Gastrocnemius medialis (tissue), 4 donors: ENCODE data around the gene STK38L. TPM values are rescaled to one million over a fixed set of nuclear protein-coding genes. Genes with fewer than 3 reads are reported as not detected.

Source experiments
- ATAC-seq, 2 donors: fragments of 150-250 bp; one replicate each; pipeline ENCODE4 v1.9.1; 2016
- DNase-seq, 2 donors: peaks; one replicate each; pipeline ENCODE4 v3.0.0-alpha.2; 2019
- H3K27ac ChIP-seq, 4 donors: fragments of 200-600 bp; sonication (generic); 1 replicate in 1 of 4; 2 replicates in 3 of 4; pipeline ENCODE4 v1.5.1; 2016 to 2018; ENCODE audit warnings: mild to moderate bottlenecking in 2 of 4, moderate library complexity in 1 of 4
- H3K27me3 ChIP-seq, 3 donors: fragments of 200-600 bp; sonication (generic) in 2 of 3; 1 replicate in 1 of 3; 2 replicates in 2 of 3; pipeline versions ENCODE4 v1.5.1 to v1.6.0; 2016 to 2019; ENCODE audit warnings: mild to moderate bottlenecking in 1 of 3, moderate library complexity in 1 of 3
- H3K36me3 ChIP-seq, 2 donors: fragments of 200-600 bp; sonication (generic) in 1 of 2; one replicate each; pipeline ENCODE4 v1.5.1; 2017 to 2018
- H3K4me1 ChIP-seq, 2 donors: fragments of 200-600 bp; sonication (generic) in 1 of 2; one replicate each; pipeline ENCODE4 v1.5.1; 2016 to 2017; ENCODE audit warnings: mild to moderate bottlenecking in 2 of 2
- H3K4me3 ChIP-seq, 4 donors: fragments of 200-600 bp; sonication (generic) in 3 of 4; 1 replicate in 1 of 4; 2 replicates in 3 of 4; pipeline ENCODE4 v1.5.1; 2016 to 2019; ENCODE audit warnings: mild to moderate bottlenecking in 2 of 4
- H3K9me3 ChIP-seq, 3 donors: fragments of 200-600 bp; sonication (generic) in 2 of 3; 1 replicate in 1 of 3; 2 replicates in 2 of 3; pipeline ENCODE4 v1.5.1; 2016 to 2019
- CTCF ChIP-seq, 5 experiments: fragments of 450-650 bp in 3 of 5; fragments of 200-600 bp in 2 of 5; sonication (generic) in 2 of 5; IDR thresholded peaks in 4 of 5; conservative IDR thresholded peaks in 1 of 5; 1 replicate in 4 of 5; 2 replicates in 1 of 5; pipeline ENCODE4 v1.5.1; 2016 to 2019; ENCODE audit warnings: antibody characterized with exemption in 5 of 5, mild to moderate bottlenecking in 3 of 5, moderate library complexity in 3 of 5
- POLR2A ChIP-seq, 2 donors: fragments of 450-650 bp; IDR thresholded peaks; one replicate each; pipeline ENCODE4 v1.6.1; 2017; ENCODE audit warnings: antibody characterized with exemption in 2 of 2, mild to moderate bottlenecking in 2 of 2, moderate library complexity in 2 of 2
- in situ Hi-C, 4 donors: fragments of 200-750 bp; cut with MboI; loops; one replicate each; pipeline versions ENCODE4 v1.15.0 to v1.8.0; 2017; ENCODE audit warnings: low sequenced_read_pairs in 4 of 4
- intact Hi-C: fragments of 100-400 bp; cut with DNase I; formaldehyde crosslinking; loops from one replicate; pipeline ENCODE4 v1.15.1; 2023; ENCODE audit warnings: low total_unique reads
- total RNA-seq, 4 donors: library from RNA; depleted of rRNA; stranded (reverse); fragments of >200 nt; gene quantifications; one replicate each; pipeline versions ENCODE4 v1.1.0 to v1.2.3, GENCODE V29; 2016

STK38L gene
- total RNA-seq, 4 donors from 2014 or later: 12.9 to 20.0 (median 13.5) TPM

GRCh38 chr12:27209257-27209910 lies 34.7 kb upstream of the STK38L start:
- Histone ChIP-seq H3K36me3 (no peaks in the 10 kb centered on the region), H3K27ac (no peak overlapping the region), H3K4me1 (no peaks in the 10 kb centered on the region), H3K9me3 (no peaks in the 10 kb centered on the region), H3K27me3 (no peaks in the 10 kb centered on the region), H3K4me3 (no peak overlapping the region)
- ATAC-seq: no peak
- in situ Hi-C loops: no loop called here
- TF ChIP-seq CTCF (IDR thresholded peaks at IDR 0.05 in 4 of 5, conservative IDR thresholded peaks at IDR 0.05 in 1 of 5): no peak
- no peak for TF ChIP-seq POLR2A (IDR thresholded peaks at IDR 0.05)
- intact Hi-C loops: no loop called here
- no peak for DNase-seq

- no peak overlapping the region for H3K4me3 ChIP-seq
- H3K36me3 ChIP-seq: no peaks in the 10 kb centered on the region
- DNase-seq (no peak), ATAC-seq (no peak)
- TF ChIP-seq CTCF (IDR thresholded peaks at IDR 0.05 in 4 of 5, conservative IDR thresholded peaks at IDR 0.05 in 1 of 5) (no peak), POLR2A (IDR thresholded peaks at IDR 0.05) (no peak)
- no peak overlapping the region for H3K27ac ChIP-seq
- in situ Hi-C loops (no loop called here), intact Hi-C loops (no loop called here)
- no peaks in the 10 kb centered on the region for H3K9me3 ChIP-seq
- H3K27me3 ChIP-seq: no peaks in the 10 kb centered on the region
- H3K4me1 ChIP-seq: no peaks in the 10 kb centered on the region
Observed at GRCh38 chr12:27210187-27210586, 33.9 kb upstream of the STK38L start.

GRCh38 chr12:27212861-27213260 lies 31.2 kb upstream of the STK38L start:
- TF ChIP-seq POLR2A (IDR thresholded peaks at IDR 0.05) (no peak), CTCF (IDR thresholded peaks at IDR 0.05 in 4 of 5, conservative IDR thresholded peaks at IDR 0.05 in 1 of 5) (no peak)
- DNase-seq: no peak
- no peak overlapping the region for H3K27ac ChIP-seq
- H3K27me3 ChIP-seq: no peaks in the 10 kb centered on the region
- no peak overlapping the region for H3K4me3 ChIP-seq
- no peak for ATAC-seq
- H3K4me1 ChIP-seq: no peaks in the 10 kb centered on the region
- in situ Hi-C loops: no loop called here
- intact Hi-C loops: no loop called here
- no peaks in the 10 kb centered on the region for H3K36me3 ChIP-seq
- H3K9me3 ChIP-seq: no peaks in the 10 kb centered on the region

- Histone ChIP-seq H3K27me3 (no peaks in the 10 kb centered on the region), H3K9me3 (no peaks in the 10 kb centered on the region), H3K4me3 (no peak overlapping the region), H3K36me3 (no peaks in the 10 kb centered on the region), H3K27ac (no peak overlapping the region), H3K4me1 (no peaks in the 10 kb centered on the region)
- in situ Hi-C loops (no loop called here), intact Hi-C loops (no loop called here)
- ATAC-seq (no peak), DNase-seq (no peak)
- TF ChIP-seq CTCF (IDR thresholded peaks at IDR 0.05 in 4 of 5, conservative IDR thresholded peaks at IDR 0.05 in 1 of 5) (no peak), POLR2A (IDR thresholded peaks at IDR 0.05) (no peak)
Observed at GRCh38 chr12:27213304-27213703, 30.8 kb upstream of the STK38L start.
